Spleen (tissue), 11 donors: ENCODE results near the gene AVPR2. TPM values are rescaled to one million over a fixed set of nuclear protein-coding genes. Genes with fewer than 3 reads are reported as not detected.

Source experiments
- DNase-seq: peaks from one replicate; pipeline ENCODE4 v3.0.0-alpha.2; 2020
- H3K27ac ChIP-seq, 8 donors: fragments of 200-600 bp; sonication (generic) in 7 of 8; 1 replicate in 4 of 8; 2 replicates in 4 of 8; pipeline versions ENCODE4 v1.5.0 to v1.8.0; 2016 to 2021; ENCODE audit warnings: inconsistent platforms in 4 of 8, mild to moderate bottlenecking in 4 of 8, moderate library complexity in 1 of 8
- H3K27me3 ChIP-seq, 7 donors: fragments of 200-600 bp; sonication (generic) in 6 of 7; replicated peaks in 1 of 7; 1 replicate in 4 of 7; 2 replicates in 3 of 7; pipeline versions ENCODE4 v1.5.0 to v1.8.0; 2016 to 2021; ENCODE audit warnings: inconsistent platforms in 3 of 7, mild to moderate bottlenecking in 1 of 7
- H3K36me3 ChIP-seq, 6 donors: fragments of 200-600 bp; sonication (generic) in 5 of 6; 1 replicate in 4 of 6; 2 replicates in 2 of 6; pipeline versions ENCODE4 v1.5.0 to v1.8.0; 2016 to 2021; ENCODE audit warnings: inconsistent platforms in 2 of 6
- H3K4me1 ChIP-seq, 6 donors: fragments of 200-600 bp; sonication (generic) in 5 of 6; 1 replicate in 3 of 6; 2 replicates in 3 of 6; pipeline versions ENCODE4 v1.5.0 to v1.8.0; 2016 to 2021; ENCODE audit warnings: inconsistent platforms in 3 of 6
- H3K4me3 ChIP-seq, 8 donors: fragments of 200-600 bp; sonication (generic) in 7 of 8; 1 replicate in 4 of 8; 2 replicates in 4 of 8; pipeline versions ENCODE4 v1.5.0 to v1.8.0; 2016 to 2021; ENCODE audit warnings: inconsistent platforms in 4 of 8, mild to moderate bottlenecking in 4 of 8, moderate library complexity in 2 of 8
- H3K9me3 ChIP-seq, 8 donors: fragments of 200-600 bp; sonication (generic) in 7 of 8; 1 replicate in 4 of 8; 2 replicates in 4 of 8; pipeline versions ENCODE4 v1.5.0 to v1.8.0; 2016 to 2021; ENCODE audit warnings: inconsistent platforms in 4 of 8
- POLR2A ChIP-seq, 3 donors: fragments of 450-650 bp; IDR thresholded peaks; one replicate each; pipeline ENCODE4 v1.5.1; 2017; ENCODE audit warnings: antibody characterized with exemption in 3 of 3, mild to moderate bottlenecking in 1 of 3
- POLR2AphosphoS5 ChIP-seq, 3 donors: sonication (generic); formaldehyde crosslinking; IDR thresholded peaks; one replicate each; pipeline ENCODE4 v1.5.1; 2017; ENCODE audit warnings: antibody characterized with exemption in 3 of 3
- WGBS, 5 donors: extraction: QIAGEN DNeasy Blood & Tissue Kit in 3 of 5; methylation state at CpG; one replicate each; pipeline versions ENCODE4 v1.1.5 to v1.1.7; 2013 to 2018; 5-methylcytosine and 5-hydroxymethylcytosine counted together
- intact Hi-C: fragments of 100-400 bp; cut with DNase I; formaldehyde crosslinking; loops from one replicate; pipeline ENCODE4 v1.15.0; 2023; ENCODE audit warnings: low total_unique reads
- polyA plus RNA-seq, 3 donors: library from polyadenylated mRNA; stranded (reverse); fragments of 200-250 nt; gene quantifications; one replicate each; pipeline ENCODE4 v1.2.1, GENCODE V29; 2013
- total RNA-seq, 7 donors: library from RNA; depleted of rRNA in 3 of 7; stranded (reverse); fragments of >200 nt in 3 of 7; fragmentation: NEBNext Ultra II Directional in 4 of 7; extraction: Animal tissue kit (Norgen Biotek cat#: 25700) in 4 of 7; gene quantifications; one replicate each; pipeline versions ENCODE4 v1.1.0 to v1.2.1, GENCODE V29; 2016 to 2021
- TF ChIP-seq, protein P1 (sequence below), 11 experiments: fragments of 200-600 bp in 7 of 11; fragments of 450-650 bp in 4 of 11; sonication (generic) in 4 of 11; IDR thresholded peaks in 8 of 11; conservative IDR thresholded peaks in 3 of 11; 1 replicate in 7 of 11; 2 replicates in 4 of 11; pipeline versions ENCODE4 v1.4.0 to v1.8.0; 2016 to 2021; ENCODE audit warnings: antibody characterized with exemption in 11 of 11, inconsistent platforms in 4 of 11, mild to moderate bottlenecking in 1 of 11
- donor health status: healthy with polysubstance abuse.
- donor health status: DM: no; HTN: no; CAD: no; lungs with moderate emphysema.
- donor health status: DM: no; HTN: no; CAD: no.
- donor health status: Bipolar disorder and iron deficiency.
- donor health status: healthy.
- donor health status: DM: no; HTN: no; CAD: no.
- donor health status: DM: yes; HTN: yes; CAD: no.

The AVPR2 gene
- total and polyA plus RNA-seq, 10 donors = 0.22 to 0.77 (median 0.39) TPM; not detected in 6

DNA sequence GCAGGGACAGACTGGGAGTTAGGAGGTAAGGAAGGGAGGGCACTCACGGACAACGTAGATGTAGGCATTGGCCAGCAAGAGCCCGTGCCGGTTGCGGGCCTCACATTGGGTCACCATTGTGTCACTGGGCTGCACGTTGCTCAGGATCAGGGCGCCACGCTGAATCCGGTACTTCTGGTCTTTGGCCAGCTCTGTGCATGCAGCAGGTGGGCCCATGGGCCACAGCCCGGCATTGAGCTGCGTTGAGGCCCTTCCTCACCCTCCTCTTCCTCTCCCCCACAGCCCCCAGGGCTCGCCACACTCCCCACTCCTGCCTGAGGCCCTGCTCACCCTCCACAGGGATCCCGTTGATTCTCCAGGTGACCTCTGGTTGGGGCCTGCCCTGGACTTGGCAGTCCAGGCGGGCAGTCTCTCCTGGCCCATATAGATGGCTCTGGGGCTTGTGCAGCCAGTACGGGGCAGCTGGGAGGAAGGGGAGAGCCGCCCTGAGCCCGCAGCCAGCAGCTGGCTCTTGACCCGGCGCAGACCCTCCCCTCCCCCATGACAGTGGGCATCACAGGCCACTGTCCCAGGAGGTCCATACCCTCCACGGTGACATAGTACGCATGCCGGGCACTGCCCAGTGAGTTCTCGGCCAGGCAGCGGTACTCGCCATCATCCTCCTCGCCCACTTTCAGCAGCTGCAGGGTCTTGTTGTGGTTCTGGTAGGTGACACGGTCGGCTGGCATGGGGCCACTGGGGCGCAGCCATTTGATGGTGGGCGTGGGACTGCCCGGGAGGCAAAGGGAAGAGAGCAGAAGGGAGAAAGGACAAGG, 34.8 kb upstream of the AVPR2 start:
- H3K27me3 ChIP-seq = peaks cover 0 to 29% (median 6%) of the 10 kb centered on the region in 7 donors
- TF ChIP-seq POLR2A (IDR thresholded peaks at IDR 0.05) (no peak), POLR2AphosphoS5 (IDR thresholded peaks at IDR 0.05) (no peak)
- TF ChIP-seq, protein P1, sequence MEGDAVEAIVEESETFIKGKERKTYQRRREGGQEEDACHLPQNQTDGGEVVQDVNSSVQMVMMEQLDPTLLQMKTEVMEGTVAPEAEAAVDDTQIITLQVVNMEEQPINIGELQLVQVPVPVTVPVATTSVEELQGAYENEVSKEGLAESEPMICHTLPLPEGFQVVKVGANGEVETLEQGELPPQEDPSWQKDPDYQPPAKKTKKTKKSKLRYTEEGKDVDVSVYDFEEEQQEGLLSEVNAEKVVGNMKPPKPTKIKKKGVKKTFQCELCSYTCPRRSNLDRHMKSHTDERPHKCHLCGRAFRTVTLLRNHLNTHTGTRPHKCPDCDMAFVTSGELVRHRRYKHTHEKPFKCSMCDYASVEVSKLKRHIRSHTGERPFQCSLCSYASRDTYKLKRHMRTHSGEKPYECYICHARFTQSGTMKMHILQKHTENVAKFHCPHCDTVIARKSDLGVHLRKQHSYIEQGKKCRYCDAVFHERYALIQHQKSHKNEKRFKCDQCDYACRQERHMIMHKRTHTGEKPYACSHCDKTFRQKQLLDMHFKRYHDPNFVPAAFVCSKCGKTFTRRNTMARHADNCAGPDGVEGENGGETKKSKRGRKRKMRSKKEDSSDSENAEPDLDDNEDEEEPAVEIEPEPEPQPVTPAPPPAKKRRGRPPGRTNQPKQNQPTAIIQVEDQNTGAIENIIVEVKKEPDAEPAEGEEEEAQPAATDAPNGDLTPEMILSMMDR (IDR thresholded peaks at IDR 0.05 in 8 of 11, conservative IDR thresholded peaks at IDR 0.05 in 3 of 11) = no peak
- 79 to 91% (median 88%) methylated on average over 19 to 31 of the region's 31 CpGs; no CpG with 5 or more reads in 1 of the 5 donors for WGBS, 5 donors
- no peak overlapping the region for H3K27ac ChIP-seq
- H3K4me1 ChIP-seq = no peaks in the 10 kb centered on the region
- DNase-seq = peak; percentile 69
- intact Hi-C loops = no loop called here
- no peak overlapping the region for H3K4me3 ChIP-seq
- H3K9me3 ChIP-seq = no peaks in the 10 kb centered on the region
- no peaks in the 10 kb centered on the region for H3K36me3 ChIP-seq

DNA sequence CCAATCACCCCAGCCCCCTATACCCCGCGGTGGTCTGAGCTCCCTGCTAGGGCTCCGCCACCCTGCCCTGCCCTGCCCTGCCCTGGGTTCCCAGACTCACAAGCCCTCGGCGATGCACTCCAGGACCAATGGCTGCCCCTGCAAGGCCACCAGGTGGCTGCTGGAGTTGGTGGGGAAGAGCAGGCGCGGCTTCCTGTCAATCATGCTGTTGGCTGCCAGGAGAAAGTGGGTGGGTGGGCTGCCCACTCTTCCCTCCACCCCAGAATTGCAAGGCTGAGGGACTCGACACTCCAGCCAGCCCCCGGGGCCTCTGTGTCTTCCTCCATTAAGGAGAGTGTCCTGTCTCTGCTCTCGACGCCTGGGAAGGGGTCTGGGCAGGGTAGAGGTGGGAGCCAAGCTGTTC, 34.2 kb upstream of the AVPR2 start:
- H3K9me3 ChIP-seq = no peaks in the 10 kb centered on the region
- no peaks in the 10 kb centered on the region for H3K36me3 ChIP-seq
- peaks cover 0 to 32% (median 6%) of the 10 kb centered on the region in 7 donors for H3K27me3 ChIP-seq
- peak; percentile 59 for DNase-seq
- H3K4me3 ChIP-seq = no peak overlapping the region
- no peaks in the 10 kb centered on the region for H3K4me1 ChIP-seq
- WGBS, 5 donors = 63 to 86% (median 81%) methylated on average over 5 to 11 of the region's 11 CpGs
- no peak for TF ChIP-seq POLR2AphosphoS5 (IDR thresholded peaks at IDR 0.05)
- TF ChIP-seq, protein P1 (IDR thresholded peaks at IDR 0.05 in 8 of 11, conservative IDR thresholded peaks at IDR 0.05 in 3 of 11) = no peak
- no peak for TF ChIP-seq POLR2A (IDR thresholded peaks at IDR 0.05)
- no peak overlapping the region for H3K27ac ChIP-seq
- intact Hi-C loops = no loop called here

DNA sequence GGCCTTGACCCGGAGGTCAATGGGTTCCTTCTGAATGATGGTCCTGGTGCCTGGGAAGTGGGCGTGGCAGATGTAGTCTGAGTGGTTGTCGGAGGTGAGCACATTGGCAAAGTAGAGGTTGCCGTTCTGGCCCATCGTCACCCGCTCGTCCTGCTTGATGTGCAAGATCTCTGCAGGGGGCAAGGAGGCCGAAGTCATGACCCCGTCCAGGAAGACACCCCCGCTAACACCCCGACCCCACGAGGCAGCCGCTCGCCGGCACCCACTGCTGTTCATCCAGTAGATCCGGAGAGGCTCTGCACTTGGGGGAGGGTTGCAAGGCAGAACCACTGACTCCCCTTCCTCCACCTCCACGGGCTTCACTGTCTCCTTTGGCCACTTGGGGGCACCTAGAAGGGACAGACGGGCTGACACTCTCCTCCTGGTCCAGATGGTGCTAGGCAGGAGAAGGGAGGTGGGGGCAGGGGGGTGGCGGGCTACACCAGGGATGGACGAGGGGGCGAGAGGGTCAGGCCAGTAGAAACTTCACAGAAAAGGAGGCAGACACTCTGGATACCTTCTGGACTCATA, 33.6 kb upstream of the AVPR2 start:
- WGBS, 5 donors = 52 to 64% (median 63%) methylated on average over 4 to 21 of the region's 21 CpGs
- intact Hi-C loops = no loop called here
- H3K9me3 ChIP-seq = no peaks in the 10 kb centered on the region
- no peak overlapping the region for H3K4me3 ChIP-seq
- H3K36me3 ChIP-seq = no peaks in the 10 kb centered on the region
- peak; percentile 51 for DNase-seq
- H3K4me1 ChIP-seq = no peaks in the 10 kb centered on the region
- H3K27ac ChIP-seq = no peak overlapping the region
- no peak for TF ChIP-seq POLR2A (IDR thresholded peaks at IDR 0.05)
- H3K27me3 ChIP-seq = peaks cover 0 to 38% (median 10%) of the 10 kb centered on the region in 7 donors

- 25 to 35% (median 34%) methylated on average over 6 of the region's 6 CpGs for WGBS, 5 donors
- intact Hi-C loops = no loop called here
- TF ChIP-seq POLR2A (IDR thresholded peaks at IDR 0.05) = no peak
- no peak for TF ChIP-seq POLR2AphosphoS5 (IDR thresholded peaks at IDR 0.05)
- H3K4me3 ChIP-seq = no peak overlapping the region
- no peak overlapping the region for H3K27ac ChIP-seq
- no peaks in the 10 kb centered on the region for H3K9me3 ChIP-seq
- H3K27me3 ChIP-seq = peaks cover 0 to 44% (median 11%) of the 10 kb centered on the region in 7 donors
- no peaks in the 10 kb centered on the region for H3K36me3 ChIP-seq
- DNase-seq = peak; percentile 51
- H3K4me1 ChIP-seq = no peaks in the 10 kb centered on the region
Measured at GRCh38 chrX:153871451-153871850, 33.0 kb upstream of the AVPR2 start.
